GM23338 (cell line): ENCODE results near the gene AP1S1. TPM values are rescaled to one million over a fixed set of nuclear protein-coding genes. Genes with fewer than 3 reads are reported as not detected.

Source experiments
- ATAC-seq: fragments of 200-7000 bp; cut with Tn5 transposase; 3 replicates; pipeline ENCODE4 v1.9.1; 2020
- DNase-seq: peaks from one replicate; pipeline ENCODE4 v3.0.0-alpha.2; 2015; ENCODE audit warnings: low spot score
- H2AFZ ChIP-seq: fragments of 200-600 bp; sonication (generic); 2 replicates; pipeline ENCODE4 v1.8.0; 2016; ENCODE audit warnings: antibody characterized with exemption, mild to moderate bottlenecking, moderate library complexity
- H3F3A ChIP-seq: fragments of 200-600 bp; sonication (generic); replicated peaks from 2 replicates; pipeline ENCODE4 v1.8.0; 2017; ENCODE audit warnings: antibody characterized with exemption, mixed run types, low read depth
- H3K27ac ChIP-seq: fragments of 200-600 bp; sonication (generic); 2 replicates; pipeline ENCODE4 v1.6.1; 2016; ENCODE audit warnings: low read depth
- H3K27me3 ChIP-seq: fragments of 200-600 bp; sonication (generic); 2 replicates; pipeline ENCODE4 v1.8.0; 2016; ENCODE audit warnings: mild to moderate bottlenecking, mixed run types, moderate library complexity; ENCODE audit not compliant: insufficient read depth
- H3K36me3 ChIP-seq: fragments of 200-600 bp; sonication (generic); 2 replicates; pipeline ENCODE4 v1.8.0; 2016; ENCODE audit warnings: mild to moderate bottlenecking; ENCODE audit not compliant: insufficient read depth
- H3K4me1 ChIP-seq: fragments of 200-600 bp; sonication (generic); 2 replicates; pipeline ENCODE4 v1.8.0; 2016; ENCODE audit warnings: mild to moderate bottlenecking, moderate library complexity; ENCODE audit not compliant: insufficient read depth
- H3K4me2 ChIP-seq: fragments of 200-600 bp; sonication (generic); 2 replicates; pipeline ENCODE4 v1.7.1; 2017; ENCODE audit warnings: mixed run types
- H3K4me3 ChIP-seq: fragments of 200-600 bp; sonication (generic); 2 replicates; pipeline ENCODE4 v1.6.1; 2016; ENCODE audit warnings: mixed run types
- H3K79me2 ChIP-seq: fragments of 200-600 bp; sonication (generic); replicated peaks from 2 replicates; pipeline ENCODE4 v1.8.0; 2017; ENCODE audit warnings: mild to moderate bottlenecking; ENCODE audit not compliant: insufficient read depth
- H3K9me2 ChIP-seq: fragments of 200-600 bp; sonication (generic); 2 replicates; pipeline ENCODE4 v1.8.0; 2017; ENCODE audit not compliant: insufficient read depth
- H4K20me1 ChIP-seq: fragments of 200-600 bp; sonication (generic); replicated peaks from 2 replicates; pipeline ENCODE4 v1.8.0; 2017; ENCODE audit warnings: mild to moderate bottlenecking; ENCODE audit not compliant: insufficient read depth
- H3K27ac Mint-ChIP-seq: 2 replicates; pipeline ENCODE4 v1.8.0; 2020; ENCODE audit warnings: inconsistent platforms, mild to moderate bottlenecking, moderate library complexity, mixed read lengths
- H3K27me3 Mint-ChIP-seq: 3 replicates; pipeline ENCODE4 v1.8.0; 2022; ENCODE audit warnings: low read depth, mild to moderate bottlenecking, moderate library complexity, mixed read lengths, inconsistent platforms; ENCODE audit not compliant: insufficient read depth, poor library complexity
- H3K36me3 Mint-ChIP-seq: 3 replicates; pipeline ENCODE4 v1.8.0; 2021; ENCODE audit warnings: low read depth, mild to moderate bottlenecking, inconsistent platforms, moderate library complexity, mixed read lengths
- H3K4me1 Mint-ChIP-seq: 3 replicates; pipeline ENCODE4 v1.8.0; 2020; ENCODE audit warnings: mild to moderate bottlenecking, inconsistent platforms, mixed read lengths
- H3K4me3 Mint-ChIP-seq: 3 replicates; pipeline ENCODE4 v1.8.0; 2021; ENCODE audit warnings: moderate library complexity, mild to moderate bottlenecking, inconsistent platforms, mixed read lengths
- H3K9me3 Mint-ChIP-seq: 3 replicates; pipeline ENCODE4 v1.8.0; 2020; ENCODE audit warnings: moderate library complexity, mild to moderate bottlenecking, inconsistent platforms, mixed read lengths
- ETS1 ChIP-seq: IDR thresholded peaks from 2 replicates; pipeline ENCODE4 v1.6.1; 2016; ENCODE audit warnings: antibody characterized with exemption
- EZH2phosphoT487 ChIP-seq: fragments of 200-600 bp; sonication (generic); IDR thresholded peaks from one replicate; pipeline ENCODE4 v1.8.1; 2018; ENCODE audit warnings: antibody characterized with exemption; ENCODE audit not compliant: unreplicated experiment
- NANOG ChIP-seq: IDR thresholded peaks from 2 replicates; pipeline ENCODE4 v1.6.1; 2016; ENCODE audit warnings: antibody characterized with exemption, borderline replicate concordance
- ZNF114 ChIP-seq: fragments of 250-450 bp; sonication (Bioruptor Pico); IDR thresholded peaks from 2 replicates; pipeline ENCODE4 v1.5.0; 2020; ENCODE audit warnings: mild to moderate bottlenecking, moderate library complexity
- ZNF462 ChIP-seq: fragments of 250-450 bp; sonication (Bioruptor Pico); IDR thresholded peaks from 2 replicates; pipeline ENCODE4 v1.5.0; 2020; ENCODE audit warnings: mild to moderate bottlenecking, moderate library complexity
- polyA plus RNA-seq: library from polyadenylated mRNA; unstranded; fragments of >200 nt; fragmentation: Nextera tagmentation; extraction: Ambion mirVana; gene quantifications from 2 replicates; pipeline ENCODE4 v1.2.1, GENCODE V29; 2016
- total RNA-seq: library from RNA; depleted of rRNA; stranded (reverse); fragments of >200 nt; shearing (Covaris generic); gene quantifications from 2 replicates; pipeline ENCODE4 v1.2.3, GENCODE V29; 2014

AP1S1 gene
- total and polyA plus RNA-seq, 2 experiments from 2014 or later, result 11.5 to 60.6 TPM

GRCh38 chr7:101109368-101109767, 44.9 kb upstream of the AP1S1 start (continued):
- TF ChIP-seq ZNF462 (CRISPR knock-in tag) (no peak), EZH2phosphoT487 (no peak)

GRCh38 chr7:101111261-101111660, 43.0 kb upstream of the AP1S1 start:
- H4K20me1 ChIP-seq, result no peaks in the 10 kb centered on the region
- Mint-ChIP-seq H3K36me3 (no peaks in the 10 kb centered on the region), H3K27me3 (peaks cover 9% of the 10 kb centered on the region), H3K4me1 (peaks cover 6% of the 10 kb centered on the region), H3K9me3 (no peaks in the 10 kb centered on the region), H3K27ac (no peak overlapping the region), H3K4me3 (no peak overlapping the region)
- ATAC-seq (no peak), DNase-seq (no peak)
- no peak overlapping the region for H2AFZ ChIP-seq
- H3K4me2 ChIP-seq, result no peak overlapping the region
- H3K27me3 ChIP-seq, result no peaks in the 10 kb centered on the region
- no peak overlapping the region for H3K4me3 ChIP-seq
- no peak overlapping the region for H3K27ac ChIP-seq
- no peaks in the 10 kb centered on the region for H3K4me1 ChIP-seq
- TF ChIP-seq NANOG (no peak), ZNF462 (CRISPR knock-in tag) (no peak), ETS1 (no peak), ZNF114 (no peak)
- H3K9me2 ChIP-seq, result no peaks in the 10 kb centered on the region
- no peaks in the 10 kb centered on the region for H3K36me3 ChIP-seq
- H3F3A ChIP-seq, result no peaks in the 10 kb centered on the region
- H3K79me2 ChIP-seq, result no peaks in the 10 kb centered on the region
